Spleen (tissue), 11 donors: ENCODE results near the gene ZGRF1. TPM values are rescaled to one million over a fixed set of nuclear protein-coding genes. Genes with fewer than 3 reads are reported as not detected.

Experiments
- DNase-seq: peaks from one replicate; pipeline ENCODE4 v3.0.0-alpha.2; 2020
- H3K27ac ChIP-seq, 8 donors: fragments of 200-600 bp; sonication (generic) in 7 of 8; 1 replicate in 4 of 8; 2 replicates in 4 of 8; pipeline versions ENCODE4 v1.5.0 to v1.8.0; 2016 to 2021; ENCODE audit warnings: inconsistent platforms in 4 of 8, mild to moderate bottlenecking in 4 of 8, moderate library complexity in 1 of 8
- H3K27me3 ChIP-seq, 7 donors: fragments of 200-600 bp; sonication (generic) in 6 of 7; replicated peaks in 1 of 7; 1 replicate in 4 of 7; 2 replicates in 3 of 7; pipeline versions ENCODE4 v1.5.0 to v1.8.0; 2016 to 2021; ENCODE audit warnings: inconsistent platforms in 3 of 7, mild to moderate bottlenecking in 1 of 7
- H3K36me3 ChIP-seq, 6 donors: fragments of 200-600 bp; sonication (generic) in 5 of 6; 1 replicate in 4 of 6; 2 replicates in 2 of 6; pipeline versions ENCODE4 v1.5.0 to v1.8.0; 2016 to 2021; ENCODE audit warnings: inconsistent platforms in 2 of 6
- H3K4me1 ChIP-seq, 6 donors: fragments of 200-600 bp; sonication (generic) in 5 of 6; 1 replicate in 3 of 6; 2 replicates in 3 of 6; pipeline versions ENCODE4 v1.5.0 to v1.8.0; 2016 to 2021; ENCODE audit warnings: inconsistent platforms in 3 of 6
- H3K4me3 ChIP-seq, 8 donors: fragments of 200-600 bp; sonication (generic) in 7 of 8; 1 replicate in 4 of 8; 2 replicates in 4 of 8; pipeline versions ENCODE4 v1.5.0 to v1.8.0; 2016 to 2021; ENCODE audit warnings: inconsistent platforms in 4 of 8, mild to moderate bottlenecking in 4 of 8, moderate library complexity in 2 of 8
- H3K9me3 ChIP-seq, 8 donors: fragments of 200-600 bp; sonication (generic) in 7 of 8; 1 replicate in 4 of 8; 2 replicates in 4 of 8; pipeline versions ENCODE4 v1.5.0 to v1.8.0; 2016 to 2021; ENCODE audit warnings: inconsistent platforms in 4 of 8
- CTCF ChIP-seq, 11 experiments: fragments of 200-600 bp in 7 of 11; fragments of 450-650 bp in 4 of 11; sonication (generic) in 4 of 11; IDR thresholded peaks in 8 of 11; conservative IDR thresholded peaks in 3 of 11; 1 replicate in 7 of 11; 2 replicates in 4 of 11; pipeline versions ENCODE4 v1.4.0 to v1.8.0; 2016 to 2021; ENCODE audit warnings: antibody characterized with exemption in 11 of 11, inconsistent platforms in 4 of 11, mild to moderate bottlenecking in 1 of 11
- POLR2A ChIP-seq, 3 donors: fragments of 450-650 bp; IDR thresholded peaks; one replicate each; pipeline ENCODE4 v1.5.1; 2017; ENCODE audit warnings: antibody characterized with exemption in 3 of 3, mild to moderate bottlenecking in 1 of 3
- POLR2AphosphoS5 ChIP-seq, 3 donors: sonication (generic); formaldehyde crosslinking; IDR thresholded peaks; one replicate each; pipeline ENCODE4 v1.5.1; 2017; ENCODE audit warnings: antibody characterized with exemption in 3 of 3
- WGBS, 5 donors: extraction: QIAGEN DNeasy Blood & Tissue Kit in 3 of 5; methylation state at CpG; one replicate each; pipeline versions ENCODE4 v1.1.5 to v1.1.7; 2013 to 2018; 5-methylcytosine and 5-hydroxymethylcytosine counted together
- intact Hi-C: fragments of 100-400 bp; cut with DNase I; formaldehyde crosslinking; loops from one replicate; pipeline ENCODE4 v1.15.0; 2023; ENCODE audit warnings: low total_unique reads
- polyA plus RNA-seq, 3 donors: library from polyadenylated mRNA; stranded (reverse); fragments of 200-250 nt; gene quantifications; one replicate each; pipeline ENCODE4 v1.2.1, GENCODE V29; 2013
- total RNA-seq, 7 donors: library from RNA; depleted of rRNA in 3 of 7; stranded (reverse); fragments of >200 nt in 3 of 7; fragmentation: NEBNext Ultra II Directional in 4 of 7; extraction: Animal tissue kit (Norgen Biotek cat#: 25700) in 4 of 7; gene quantifications; one replicate each; pipeline versions ENCODE4 v1.1.0 to v1.2.1, GENCODE V29; 2016 to 2021
- donor health status: healthy with polysubstance abuse.
- donor health status: DM: no; HTN: no; CAD: no; lungs with moderate emphysema.
- donor health status: DM: no; HTN: no; CAD: no.
- donor health status: Bipolar disorder and iron deficiency.
- donor health status: healthy.
- donor health status: DM: no; HTN: no; CAD: no.
- donor health status: DM: yes; HTN: yes; CAD: no.

The ZGRF1 gene
- total and polyA plus RNA-seq, 10 donors, result 4.4 to 20.8 (median 10.7) TPM

GRCh38 chr4:112550728-112551127, 86.0 kb downstream of the ZGRF1 start:
- 85 to 98% (median 95%) methylated on average over 2 of the region's 2 CpGs for WGBS, 5 donors
- no peaks in the 10 kb centered on the region for H3K27me3 ChIP-seq
- H3K36me3 ChIP-seq, result peaks cover 0 to 32% (median 0%) of the 10 kb centered on the region in 6 donors
- no peak for DNase-seq
- H3K9me3 ChIP-seq, result no peaks in the 10 kb centered on the region
- no peaks in the 10 kb centered on the region for H3K4me1 ChIP-seq
- no peak overlapping the region for H3K27ac ChIP-seq
- TF ChIP-seq CTCF (IDR thresholded peaks at IDR 0.05 in 8 of 11, conservative IDR thresholded peaks at IDR 0.05 in 3 of 11) (no peak), POLR2AphosphoS5 (IDR thresholded peaks at IDR 0.05) (no peak), POLR2A (IDR thresholded peaks at IDR 0.05) (no peak)
- H3K4me3 ChIP-seq, result no peak overlapping the region
- intact Hi-C loops, result no loop called here

DNA sequence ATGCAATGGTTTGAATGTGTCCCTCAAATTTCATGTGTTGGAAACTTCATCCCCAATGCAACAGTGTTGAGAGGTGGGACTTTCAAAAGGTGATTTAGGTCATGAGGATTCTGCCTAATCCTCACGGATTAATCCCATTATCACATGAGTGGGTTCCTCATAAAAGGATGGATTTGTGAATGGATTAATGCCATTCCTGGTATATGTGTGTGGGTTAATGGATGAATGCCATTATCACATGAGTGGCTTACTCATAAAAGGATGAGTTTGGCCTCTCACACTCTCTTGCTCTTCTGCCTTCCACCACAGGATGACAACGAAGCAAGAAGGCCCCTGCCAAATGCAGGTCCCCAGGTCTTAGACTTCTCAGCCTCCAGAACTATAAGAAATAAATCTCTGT, 90.2 kb downstream of the ZGRF1 start:
- TF ChIP-seq CTCF (IDR thresholded peaks at IDR 0.05 in 8 of 11, conservative IDR thresholded peaks at IDR 0.05 in 3 of 11) (no peak), POLR2A (IDR thresholded peaks at IDR 0.05) (no peak), POLR2AphosphoS5 (IDR thresholded peaks at IDR 0.05) (no peak)
- WGBS, 5 donors, result 59 to 88% (median 62%) methylated on average over 2 of the region's 2 CpGs
- no peaks in the 10 kb centered on the region for H3K4me1 ChIP-seq
- no peak overlapping the region for H3K4me3 ChIP-seq
- peaks cover 0 to 17% (median 0%) of the 10 kb centered on the region in 6 donors for H3K36me3 ChIP-seq
- no peak for DNase-seq
- no peak overlapping the region for H3K27ac ChIP-seq
- H3K9me3 ChIP-seq, result no peaks in the 10 kb centered on the region
- intact Hi-C loops, result no loop called here
- H3K27me3 ChIP-seq, result no peaks in the 10 kb centered on the region

DNA sequence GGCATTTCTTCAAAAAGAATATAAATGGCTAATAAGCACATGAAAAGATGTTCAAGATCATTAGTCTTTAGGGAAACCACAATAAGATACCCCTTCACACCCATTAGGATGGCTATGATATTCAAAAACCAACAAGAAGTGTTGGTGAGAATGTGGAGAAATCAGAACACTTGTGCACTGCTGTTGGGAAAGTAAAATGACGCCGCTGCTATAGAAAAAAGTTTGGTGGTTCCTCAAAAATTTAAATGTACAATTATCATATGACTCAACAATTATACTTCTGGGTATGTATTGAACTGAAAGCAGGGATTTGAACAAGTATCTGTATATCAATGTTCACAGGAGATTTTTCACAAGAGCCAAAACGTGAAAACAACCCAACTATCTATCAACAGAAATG, 91.4 kb downstream of the ZGRF1 start:
- Histone ChIP-seq H3K4me1 (no peaks in the 10 kb centered on the region), H3K4me3 (no peak overlapping the region), H3K27me3 (no peaks in the 10 kb centered on the region), H3K9me3 (no peaks in the 10 kb centered on the region), H3K36me3 (peaks cover 0 to 14% (median 0%) of the 10 kb centered on the region in 6 donors), H3K27ac (no peak overlapping the region)
- intact Hi-C loops, result no loop called here
- DNase-seq, result no peak
- no peak for TF ChIP-seq CTCF (IDR thresholded peaks at IDR 0.05 in 8 of 11, conservative IDR thresholded peaks at IDR 0.05 in 3 of 11)
- WGBS, 5 donors, result 53 to 91% (median 72%) methylated on average over 3 of the region's 3 CpGs

GRCh38 chr4:112540695-112541094, 96.0 kb downstream of the ZGRF1 start:
- intact Hi-C loops, result no loop called here
- TF ChIP-seq POLR2AphosphoS5 (IDR thresholded peaks at IDR 0.05), result no peak
- TF ChIP-seq POLR2A (IDR thresholded peaks at IDR 0.05), result no peak
- TF ChIP-seq CTCF (IDR thresholded peaks at IDR 0.05 in 8 of 11, conservative IDR thresholded peaks at IDR 0.05 in 3 of 11), result no peak
- no peaks in the 10 kb centered on the region for H3K27me3 ChIP-seq
- H3K27ac ChIP-seq, result no peak overlapping the region
- no peaks in the 10 kb centered on the region for H3K4me1 ChIP-seq
- H3K4me3 ChIP-seq, result no peak overlapping the region
- no peak for DNase-seq
- H3K9me3 ChIP-seq, result no peaks in the 10 kb centered on the region
- 72 to 100% (median 92%) methylated on average over 1 of the region's 1 CpG for WGBS, 5 donors
- H3K36me3 ChIP-seq, result no peaks in the 10 kb centered on the region
